ENCODE data around the gene PTAFR.

Gene PTAFR

DNA sequence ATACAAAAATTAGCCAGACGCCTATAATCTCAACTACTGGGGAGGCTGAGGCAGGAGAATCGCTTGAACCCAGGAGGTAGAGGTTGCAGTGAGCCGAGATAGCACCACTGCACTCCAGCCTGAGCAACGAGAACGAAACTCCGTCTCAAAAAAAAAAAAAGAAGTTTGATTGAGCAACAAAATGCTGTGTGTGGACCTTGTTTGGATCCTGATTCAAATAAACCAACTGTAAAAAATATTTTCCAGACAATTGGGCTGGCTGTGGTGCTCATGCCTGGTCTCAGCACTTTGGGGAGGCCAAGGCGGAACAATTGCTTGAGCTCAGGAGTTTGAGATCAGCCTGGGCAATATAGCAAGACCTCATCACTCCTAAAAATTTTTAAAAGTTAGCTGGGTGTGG is 16.8 kb downstream of the PTAFR start (continued):
- TF ChIP-seq, protein P1, sequence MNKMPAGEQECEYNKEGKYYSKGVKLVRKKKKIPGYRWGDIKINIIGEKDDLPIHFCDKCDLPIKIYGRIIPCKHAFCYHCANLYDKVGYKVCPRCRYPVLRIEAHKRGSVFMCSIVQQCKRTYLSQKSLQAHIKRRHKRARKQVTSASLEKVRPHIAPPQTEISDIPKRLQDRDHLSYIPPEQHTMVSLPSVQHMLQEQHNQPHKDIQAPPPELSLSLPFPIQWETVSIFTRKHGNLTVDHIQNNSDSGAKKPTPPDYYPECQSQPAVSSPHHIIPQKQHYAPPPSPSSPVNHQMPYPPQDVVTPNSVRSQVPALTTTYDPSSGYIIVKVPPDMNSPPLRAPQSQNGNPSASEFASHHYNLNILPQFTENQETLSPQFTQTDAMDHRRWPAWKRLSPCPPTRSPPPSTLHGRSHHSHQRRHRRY (tag by site-specific recombination; IDR thresholded peaks at IDR 0.05), result no peak
- TF ChIP-seq ZNF184 (tag by site-specific recombination; IDR thresholded peaks at IDR 0.05) (no peak), ZNF221 (tag by site-specific recombination; IDR thresholded peaks at IDR 0.05; ENCODE audit: borderline replicate concordance) (no peak), ZNF302 (tag by site-specific recombination; IDR thresholded peaks at IDR 0.05; ENCODE audit: low read depth) (no peak)

DNA sequence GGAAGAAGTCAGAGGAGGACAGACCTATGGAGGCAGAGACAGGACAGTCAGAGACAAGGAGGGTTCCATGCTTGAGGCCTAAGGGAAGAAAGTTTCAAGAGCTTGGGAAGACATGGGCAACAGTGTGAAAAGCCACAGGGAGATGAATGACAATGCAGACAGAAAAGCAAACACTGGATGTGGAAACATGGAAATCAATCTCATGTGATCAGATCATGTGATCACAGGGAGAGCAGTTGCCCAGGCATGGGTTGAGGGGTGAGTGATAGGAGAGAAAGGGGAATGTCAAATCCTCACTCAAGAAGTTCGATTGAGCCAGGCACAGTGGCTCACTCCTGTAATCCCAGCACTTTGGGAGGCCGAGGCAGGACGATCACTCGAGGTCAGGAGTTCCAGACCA is 17.2 kb downstream of the PTAFR start:
- POLR2A ChIA-PET, result no interaction called here
- no peaks in the 10 kb centered on the region for H3K36me3 ChIP-seq (ENCODE audit: control insufficient read depth in 2 of 2, insufficient read depth in 1 of 2, low read length in 2 of 2)
- CTCF ChIA-PET, result no interaction called here
- H3K4me1 ChIP-seq (ENCODE audit: control insufficient read depth, insufficient read depth, low read length), result no peaks in the 10 kb centered on the region
- H3K27ac ChIP-seq (ENCODE audit: extremely low read depth, low read depth, low read length), result no peak overlapping the region
- H3K4me3 ChIP-seq (ENCODE audit: low read depth, low read length), result no peak overlapping the region
- no peaks in the 10 kb centered on the region for H3K9me3 ChIP-seq (ENCODE audit: control insufficient read depth, insufficient read depth, low read depth, low read length)
- TF ChIP-seq, protein P2, sequence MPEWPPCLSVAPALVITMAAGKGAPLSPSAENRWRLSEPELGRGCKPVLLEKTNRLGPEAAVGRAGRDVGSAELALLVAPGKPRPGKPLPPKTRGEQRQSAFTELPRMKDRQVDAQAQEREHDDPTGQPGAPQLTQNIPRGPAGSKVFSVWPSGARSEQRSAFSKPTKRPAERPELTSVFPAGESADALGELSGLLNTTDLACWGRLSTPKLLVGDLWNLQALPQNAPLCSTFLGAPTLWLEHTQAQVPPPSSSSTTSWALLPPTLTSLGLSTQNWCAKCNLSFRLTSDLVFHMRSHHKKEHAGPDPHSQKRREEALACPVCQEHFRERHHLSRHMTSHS (tag by site-specific recombination; IDR thresholded peaks at IDR 0.05), result no peak
- TF ChIP-seq ZNF266 (tag by site-specific recombination; IDR thresholded peaks at IDR 0.05; ENCODE audit: low read depth), result no peak
- TF ChIP-seq ZBTB20 (tag by site-specific recombination; IDR thresholded peaks at IDR 0.05), result no peak
- TF ChIP-seq ZNF274 (IDR thresholded peaks at IDR 0.05; ENCODE audit: low read length), result no peak
- no peak for TF ChIP-seq ZNF274 (tag by site-specific recombination; IDR thresholded peaks at IDR 0.05; ENCODE audit: borderline replicate concordance)
- TF ChIP-seq ZNF830 (tag by site-specific recombination; IDR thresholded peaks at IDR 0.05; ENCODE audit: low read depth), result no peak
- TF ChIP-seq ZFP69B (tag by site-specific recombination; IDR thresholded peaks at IDR 0.05), result no peak
- TF ChIP-seq, protein P3, sequence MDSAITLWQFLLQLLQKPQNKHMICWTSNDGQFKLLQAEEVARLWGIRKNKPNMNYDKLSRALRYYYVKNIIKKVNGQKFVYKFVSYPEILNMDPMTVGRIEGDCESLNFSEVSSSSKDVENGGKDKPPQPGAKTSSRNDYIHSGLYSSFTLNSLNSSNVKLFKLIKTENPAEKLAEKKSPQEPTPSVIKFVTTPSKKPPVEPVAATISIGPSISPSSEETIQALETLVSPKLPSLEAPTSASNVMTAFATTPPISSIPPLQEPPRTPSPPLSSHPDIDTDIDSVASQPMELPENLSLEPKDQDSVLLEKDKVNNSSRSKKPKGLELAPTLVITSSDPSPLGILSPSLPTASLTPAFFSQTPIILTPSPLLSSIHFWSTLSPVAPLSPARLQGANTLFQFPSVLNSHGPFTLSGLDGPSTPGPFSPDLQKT (IDR thresholded peaks at IDR 0.05; ENCODE audit: borderline replicate concordance, low read depth, low read length), result no peak
- TF ChIP-seq, protein P4, sequence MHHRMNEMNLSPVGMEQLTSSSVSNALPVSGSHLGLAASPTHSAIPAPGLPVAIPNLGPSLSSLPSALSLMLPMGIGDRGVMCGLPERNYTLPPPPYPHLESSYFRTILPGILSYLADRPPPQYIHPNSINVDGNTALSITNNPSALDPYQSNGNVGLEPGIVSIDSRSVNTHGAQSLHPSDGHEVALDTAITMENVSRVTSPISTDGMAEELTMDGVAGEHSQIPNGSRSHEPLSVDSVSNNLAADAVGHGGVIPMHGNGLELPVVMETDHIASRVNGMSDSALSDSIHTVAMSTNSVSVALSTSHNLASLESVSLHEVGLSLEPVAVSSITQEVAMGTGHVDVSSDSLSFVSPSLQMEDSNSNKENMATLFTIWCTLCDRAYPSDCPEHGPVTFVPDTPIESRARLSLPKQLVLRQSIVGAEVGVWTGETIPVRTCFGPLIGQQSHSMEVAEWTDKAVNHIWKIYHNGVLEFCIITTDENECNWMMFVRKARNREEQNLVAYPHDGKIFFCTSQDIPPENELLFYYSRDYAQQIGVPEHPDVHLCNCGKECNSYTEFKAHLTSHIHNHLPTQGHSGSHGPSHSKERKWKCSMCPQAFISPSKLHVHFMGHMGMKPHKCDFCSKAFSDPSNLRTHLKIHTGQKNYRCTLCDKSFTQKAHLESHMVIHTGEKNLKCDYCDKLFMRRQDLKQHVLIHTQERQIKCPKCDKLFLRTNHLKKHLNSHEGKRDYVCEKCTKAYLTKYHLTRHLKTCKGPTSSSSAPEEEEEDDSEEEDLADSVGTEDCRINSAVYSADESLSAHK (tag by site-specific recombination; IDR thresholded peaks at IDR 0.05), result no peak
- TF ChIP-seq, protein P5, sequence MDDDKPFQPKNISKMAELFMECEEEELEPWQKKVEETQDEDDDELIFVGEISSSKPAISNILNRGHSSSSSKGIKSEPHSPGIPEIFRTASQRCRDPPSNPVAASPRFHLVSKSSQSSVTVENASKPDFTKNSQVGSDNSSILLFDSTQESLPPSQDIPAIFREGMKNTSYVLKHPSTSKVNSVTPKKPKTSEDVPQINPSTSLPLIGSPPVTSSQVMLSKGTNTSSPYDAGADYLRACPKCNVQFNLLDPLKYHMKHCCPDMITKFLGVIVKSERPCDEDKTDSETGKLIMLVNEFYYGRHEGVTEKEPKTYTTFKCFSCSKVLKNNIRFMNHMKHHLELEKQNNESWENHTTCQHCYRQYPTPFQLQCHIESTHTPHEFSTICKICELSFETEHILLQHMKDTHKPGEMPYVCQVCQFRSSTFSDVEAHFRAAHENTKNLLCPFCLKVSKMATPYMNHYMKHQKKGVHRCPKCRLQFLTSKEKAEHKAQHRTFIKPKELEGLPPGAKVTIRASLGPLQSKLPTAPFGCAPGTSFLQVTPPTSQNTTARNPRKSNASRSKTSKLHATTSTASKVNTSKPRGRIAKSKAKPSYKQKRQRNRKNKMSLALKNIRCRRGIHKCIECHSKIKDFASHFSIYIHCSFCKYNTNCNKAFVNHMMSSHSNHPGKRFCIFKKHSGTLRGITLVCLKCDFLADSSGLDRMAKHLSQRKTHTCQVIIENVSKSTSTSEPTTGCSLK (tag by site-specific recombination; IDR thresholded peaks at IDR 0.05), result no peak
- TF ChIP-seq, protein P6, sequence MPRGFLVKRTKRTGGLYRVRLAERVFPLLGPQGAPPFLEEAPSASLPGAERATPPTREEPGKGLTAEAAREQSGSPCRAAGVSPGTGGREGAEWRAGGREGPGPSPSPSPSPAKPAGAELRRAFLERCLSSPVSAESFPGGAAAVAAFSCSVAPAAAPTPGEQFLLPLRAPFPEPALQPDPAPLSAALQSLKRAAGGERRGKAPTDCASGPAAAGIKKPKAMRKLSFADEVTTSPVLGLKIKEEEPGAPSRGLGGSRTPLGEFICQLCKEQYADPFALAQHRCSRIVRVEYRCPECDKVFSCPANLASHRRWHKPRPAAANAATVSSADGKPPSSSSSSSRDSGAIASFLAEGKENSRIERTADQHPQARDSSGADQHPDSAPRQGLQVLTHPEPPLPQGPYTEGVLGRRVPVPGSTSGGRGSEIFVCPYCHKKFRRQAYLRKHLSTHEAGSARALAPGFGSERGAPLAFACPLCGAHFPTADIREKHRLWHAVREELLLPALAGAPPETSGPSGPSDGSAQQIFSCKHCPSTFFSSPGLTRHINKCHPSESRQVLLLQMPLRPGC (tag by site-specific recombination; IDR thresholded peaks at IDR 0.05), result no peak
- TF ChIP-seq HOXA7 (CRISPR knock-in tag; IDR thresholded peaks at IDR 0.05; ENCODE audit: borderline replicate concordance), result no peak
- TF ChIP-seq, protein P7, sequence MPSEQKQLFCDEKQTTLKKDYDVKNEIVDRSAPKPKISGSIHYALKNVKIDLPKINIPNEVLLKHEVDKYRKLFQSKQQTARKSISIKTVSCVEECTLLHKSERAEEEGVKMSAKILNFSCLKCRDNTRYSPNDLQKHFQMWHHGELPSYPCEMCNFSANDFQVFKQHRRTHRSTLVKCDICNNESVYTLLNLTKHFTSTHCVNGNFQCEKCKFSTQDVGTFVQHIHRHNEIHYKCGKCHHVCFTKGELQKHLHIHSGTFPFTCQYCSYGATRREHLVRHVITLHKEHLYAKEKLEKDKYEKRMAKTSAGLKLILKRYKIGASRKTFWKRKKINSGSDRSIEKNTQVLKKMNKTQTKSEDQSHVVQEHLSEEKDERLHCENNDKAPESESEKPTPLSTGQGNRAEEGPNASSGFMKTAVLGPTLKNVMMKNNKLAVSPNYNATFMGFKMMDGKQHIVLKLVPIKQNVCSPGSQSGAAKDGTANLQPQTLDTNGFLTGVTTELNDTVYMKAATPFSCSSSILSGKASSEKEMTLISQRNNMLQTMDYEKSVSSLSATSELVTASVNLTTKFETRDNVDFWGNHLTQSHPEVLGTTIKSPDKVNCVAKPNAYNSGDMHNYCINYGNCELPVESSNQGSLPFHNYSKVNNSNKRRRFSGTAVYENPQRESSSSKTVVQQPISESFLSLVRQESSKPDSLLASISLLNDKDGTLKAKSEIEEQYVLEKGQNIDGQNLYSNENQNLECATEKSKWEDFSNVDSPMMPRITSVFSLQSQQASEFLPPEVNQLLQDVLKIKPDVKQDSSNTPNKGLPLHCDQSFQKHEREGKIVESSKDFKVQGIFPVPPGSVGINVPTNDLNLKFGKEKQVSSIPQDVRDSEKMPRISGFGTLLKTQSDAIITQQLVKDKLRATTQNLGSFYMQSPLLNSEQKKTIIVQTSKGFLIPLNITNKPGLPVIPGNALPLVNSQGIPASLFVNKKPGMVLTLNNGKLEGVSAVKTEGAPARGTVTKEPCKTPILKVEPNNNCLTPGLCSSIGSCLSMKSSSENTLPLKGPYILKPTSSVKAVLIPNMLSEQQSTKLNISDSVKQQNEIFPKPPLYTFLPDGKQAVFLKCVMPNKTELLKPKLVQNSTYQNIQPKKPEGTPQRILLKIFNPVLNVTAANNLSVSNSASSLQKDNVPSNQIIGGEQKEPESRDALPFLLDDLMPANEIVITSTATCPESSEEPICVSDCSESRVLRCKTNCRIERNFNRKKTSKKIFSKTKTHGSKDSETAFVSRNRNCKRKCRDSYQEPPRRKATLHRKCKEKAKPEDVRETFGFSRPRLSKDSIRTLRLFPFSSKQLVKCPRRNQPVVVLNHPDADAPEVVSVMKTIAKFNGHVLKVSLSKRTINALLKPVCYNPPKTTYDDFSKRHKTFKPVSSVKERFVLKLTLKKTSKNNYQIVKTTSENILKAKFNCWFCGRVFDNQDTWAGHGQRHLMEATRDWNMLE (tag by site-specific recombination; conservative IDR thresholded peaks at IDR 0.05; ENCODE audit: low read depth), result no peak

All from HEK293 (cell line).